ENCODE results near the gene USP12.

- TF ChIP-seq, protein P1, sequence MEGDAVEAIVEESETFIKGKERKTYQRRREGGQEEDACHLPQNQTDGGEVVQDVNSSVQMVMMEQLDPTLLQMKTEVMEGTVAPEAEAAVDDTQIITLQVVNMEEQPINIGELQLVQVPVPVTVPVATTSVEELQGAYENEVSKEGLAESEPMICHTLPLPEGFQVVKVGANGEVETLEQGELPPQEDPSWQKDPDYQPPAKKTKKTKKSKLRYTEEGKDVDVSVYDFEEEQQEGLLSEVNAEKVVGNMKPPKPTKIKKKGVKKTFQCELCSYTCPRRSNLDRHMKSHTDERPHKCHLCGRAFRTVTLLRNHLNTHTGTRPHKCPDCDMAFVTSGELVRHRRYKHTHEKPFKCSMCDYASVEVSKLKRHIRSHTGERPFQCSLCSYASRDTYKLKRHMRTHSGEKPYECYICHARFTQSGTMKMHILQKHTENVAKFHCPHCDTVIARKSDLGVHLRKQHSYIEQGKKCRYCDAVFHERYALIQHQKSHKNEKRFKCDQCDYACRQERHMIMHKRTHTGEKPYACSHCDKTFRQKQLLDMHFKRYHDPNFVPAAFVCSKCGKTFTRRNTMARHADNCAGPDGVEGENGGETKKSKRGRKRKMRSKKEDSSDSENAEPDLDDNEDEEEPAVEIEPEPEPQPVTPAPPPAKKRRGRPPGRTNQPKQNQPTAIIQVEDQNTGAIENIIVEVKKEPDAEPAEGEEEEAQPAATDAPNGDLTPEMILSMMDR (IDR thresholded peaks at IDR 0.05; ENCODE audit: low read depth, low read length, missing input control) = no peak
- TF ChIP-seq, protein P2, sequence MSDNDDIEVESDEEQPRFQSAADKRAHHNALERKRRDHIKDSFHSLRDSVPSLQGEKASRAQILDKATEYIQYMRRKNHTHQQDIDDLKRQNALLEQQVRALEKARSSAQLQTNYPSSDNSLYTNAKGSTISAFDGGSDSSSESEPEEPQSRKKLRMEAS (IDR thresholded peaks at IDR 0.05) = no peak
- TF ChIP-seq SP1 (IDR thresholded peaks at IDR 0.05) (no peak), RAD21 (IDR thresholded peaks at IDR 0.05) (no peak), TAF1 (conservative IDR thresholded peaks at IDR 0.05) (no peak), REST (IDR thresholded peaks at IDR 0.05) (no peak), YY1 (IDR thresholded peaks at IDR 0.05) (no peak), EGR1 (IDR thresholded peaks at IDR 0.05; ENCODE audit: low read depth in 2 of 2) (no peak), JUND (IDR thresholded peaks at IDR 0.05) (no peak), FOXA2 (IDR thresholded peaks at IDR 0.05) (no peak)
Measured at GRCh38 chr13:27053902-27054595, 117.6 kb downstream of the USP12 start.

All from liver (tissue), 3 donors.